Right lobe of liver (tissue), 4 donors: ENCODE data around the gene WSB1.

ENCODE experiments used
- CTCF ChIP-seq, 4 donors: fragments of 200-600 bp in 3 of 4; fragments of 450-650 bp in 1 of 4; IDR thresholded peaks; one replicate each; pipeline versions ENCODE4 v1.5.1 to v1.8.0; 2016 to 2022; ENCODE audit warnings: antibody characterized with exemption in 4 of 4, mild to moderate bottlenecking in 2 of 4
- POLR2A ChIP-seq: fragments of 450-650 bp; IDR thresholded peaks from one replicate; pipeline ENCODE4 v1.6.1; 2017; ENCODE audit warnings: antibody characterized with exemption, mild to moderate bottlenecking
- donor health status: DM: no; HTN: no; CAD: no.
- donor health status: DM: no; HTN: no; CAD: no.
- donor health status: DM: no; HTN: yes; CAD: no.

- no peak for TF ChIP-seq CTCF (IDR thresholded peaks at IDR 0.05)
- no peak for TF ChIP-seq POLR2A
These were observed 27.5 kb downstream of the WSB1 start for GRCh38 chr17:27321372-27321771.
